Measurements from ENCODE around the gene ZNHIT6.

ZNHIT6 gene

DNA sequence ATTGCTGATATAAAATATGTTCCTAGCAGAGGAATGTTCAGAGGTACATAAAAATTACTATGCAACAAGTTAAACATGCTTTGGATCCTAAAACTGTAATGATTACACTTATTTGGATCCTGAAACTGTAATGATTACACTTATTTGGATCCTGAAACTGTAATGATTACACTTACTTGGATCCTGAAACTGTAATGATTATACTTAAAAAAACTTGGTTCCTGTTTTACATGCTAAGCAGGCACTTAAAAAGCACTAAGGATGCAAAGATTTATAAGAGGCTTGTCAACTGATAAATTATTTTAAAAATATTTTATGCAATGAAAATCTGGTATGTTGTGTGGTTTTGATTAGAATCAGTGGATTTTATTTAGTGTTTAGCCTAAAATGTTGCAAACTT is 47.7 kb downstream of the ZNHIT6 start:
- ChIA-PET CTCF (no interaction called here), POLR2A (interaction anchor here (0.6 kb wide), 1 partner anchor 9 kb away, joined by 3 read pairs; no protein-coding TSS in a partner anchor)
- TF ChIP-seq, protein P1, sequence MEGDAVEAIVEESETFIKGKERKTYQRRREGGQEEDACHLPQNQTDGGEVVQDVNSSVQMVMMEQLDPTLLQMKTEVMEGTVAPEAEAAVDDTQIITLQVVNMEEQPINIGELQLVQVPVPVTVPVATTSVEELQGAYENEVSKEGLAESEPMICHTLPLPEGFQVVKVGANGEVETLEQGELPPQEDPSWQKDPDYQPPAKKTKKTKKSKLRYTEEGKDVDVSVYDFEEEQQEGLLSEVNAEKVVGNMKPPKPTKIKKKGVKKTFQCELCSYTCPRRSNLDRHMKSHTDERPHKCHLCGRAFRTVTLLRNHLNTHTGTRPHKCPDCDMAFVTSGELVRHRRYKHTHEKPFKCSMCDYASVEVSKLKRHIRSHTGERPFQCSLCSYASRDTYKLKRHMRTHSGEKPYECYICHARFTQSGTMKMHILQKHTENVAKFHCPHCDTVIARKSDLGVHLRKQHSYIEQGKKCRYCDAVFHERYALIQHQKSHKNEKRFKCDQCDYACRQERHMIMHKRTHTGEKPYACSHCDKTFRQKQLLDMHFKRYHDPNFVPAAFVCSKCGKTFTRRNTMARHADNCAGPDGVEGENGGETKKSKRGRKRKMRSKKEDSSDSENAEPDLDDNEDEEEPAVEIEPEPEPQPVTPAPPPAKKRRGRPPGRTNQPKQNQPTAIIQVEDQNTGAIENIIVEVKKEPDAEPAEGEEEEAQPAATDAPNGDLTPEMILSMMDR (IDR thresholded peaks at IDR 0.05; ENCODE audit: insufficient read depth, low read length, missing control alignments): no peak
- DNase-seq (ENCODE audit: low read depth, low spot score): no peak
- no peak overlapping the region for H3K4me3 ChIP-seq (ENCODE audit: low read depth, low read length)

GRCh38 chr1:85659174-85659573 is 49.1 kb downstream of the ZNHIT6 start:
- no peak for DNase-seq (ENCODE audit: low read depth, low spot score)
- H3K4me3 ChIP-seq (ENCODE audit: low read depth, low read length): no peak overlapping the region
- TF ChIP-seq, protein P1 (IDR thresholded peaks at IDR 0.05; ENCODE audit: insufficient read depth, low read length, missing control alignments): no peak
- ChIA-PET POLR2A (no interaction called here), CTCF (no interaction called here)

DNA sequence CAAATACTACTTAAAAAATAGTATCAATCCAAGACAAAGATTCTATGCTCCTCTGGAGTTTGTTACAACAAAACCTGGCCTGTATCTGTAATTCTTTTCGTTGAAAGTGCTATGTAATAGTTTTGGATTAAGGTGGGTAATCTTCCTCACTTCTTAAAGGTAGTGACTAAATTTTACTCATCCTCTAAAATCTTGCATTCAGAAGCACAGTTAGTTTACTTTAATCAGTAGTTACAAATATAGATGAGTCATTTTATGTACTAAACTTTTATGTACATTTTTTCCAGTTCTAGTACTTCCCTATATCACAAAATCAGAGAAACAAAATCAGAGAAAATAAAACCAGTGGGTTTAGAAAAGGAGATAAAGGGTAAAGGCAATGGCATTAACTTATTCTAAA is 51.3 kb downstream of the ZNHIT6 start:
- POLR2A ChIA-PET: no interaction called here
- CTCF ChIA-PET: interaction anchor here (1.2 kb wide), 1 partner anchor 19 kb away, joined by 3 read pairs; no protein-coding TSS in a partner anchor
- DNase-seq (ENCODE audit: low read depth, low spot score): no peak

GRCh38 chr1:85656256-85656655 is 52.0 kb downstream of the ZNHIT6 start:
- no peak for DNase-seq (ENCODE audit: low read depth, low spot score)
- TF ChIP-seq, protein P1 (IDR thresholded peaks at IDR 0.05; ENCODE audit: insufficient read depth, low read length, missing control alignments): no peak
- no peak overlapping the region for H3K4me3 ChIP-seq (ENCODE audit: low read depth, low read length)
- CTCF ChIA-PET: no interaction called here
- POLR2A ChIA-PET: no interaction called here

More for the DNA sequence above, 51.3 kb downstream of the ZNHIT6 start:
- TF ChIP-seq, protein P1 (IDR thresholded peaks at IDR 0.05; ENCODE audit: insufficient read depth, low read length, missing control alignments): no peak
- no peak overlapping the region for H3K4me3 ChIP-seq (ENCODE audit: low read depth, low read length)

GRCh38 chr1:85655315-85655714 is 52.9 kb downstream of the ZNHIT6 start:
- no peak overlapping the region for H3K4me3 ChIP-seq (ENCODE audit: low read depth, low read length)
- ChIA-PET POLR2A (no interaction called here), CTCF (no interaction called here)
- TF ChIP-seq, protein P1 (IDR thresholded peaks at IDR 0.05; ENCODE audit: insufficient read depth, low read length, missing control alignments): no peak
- no peak for DNase-seq (ENCODE audit: low read depth, low spot score)

DNA sequence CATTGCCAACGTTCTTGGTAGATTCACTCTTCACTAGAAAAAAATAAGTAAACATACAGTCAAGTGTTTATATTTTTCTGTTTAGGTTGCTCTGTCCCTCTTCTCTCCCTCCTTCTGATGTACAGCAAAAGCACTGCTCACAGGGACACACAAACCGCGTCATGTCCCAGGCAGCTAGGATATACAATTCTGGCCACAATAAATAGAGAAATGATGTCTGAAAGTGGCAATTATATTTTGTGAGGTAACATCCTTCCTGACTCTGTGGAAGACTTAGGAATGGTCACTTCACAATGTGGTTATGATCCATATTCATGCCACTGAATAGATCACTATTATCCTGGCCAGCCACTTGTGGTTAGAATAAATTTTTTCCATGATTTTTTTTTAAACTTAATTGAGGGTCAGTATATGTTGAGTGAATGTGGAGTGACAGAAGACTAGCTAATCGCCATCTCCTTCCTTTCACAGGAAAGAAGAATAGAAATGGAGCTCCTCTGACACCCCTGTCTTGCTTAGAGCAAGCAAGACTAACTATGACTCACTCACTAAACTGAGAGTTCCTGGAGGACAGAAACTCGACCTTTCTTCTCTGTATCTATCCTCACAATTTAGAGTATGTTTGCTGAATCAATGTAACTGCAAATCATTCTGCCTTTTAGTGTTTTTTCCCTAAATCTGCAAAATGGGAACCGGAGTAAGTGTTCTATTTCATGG is 54.0 kb downstream of the ZNHIT6 start:
- CTCF ChIA-PET: interaction anchor here (0.9 to 1.4 kb wide), 2 partner anchors 24 to 39 kb away, joined by 3 read pairs; no protein-coding TSS in a partner anchor
- TF ChIP-seq, protein P1 (IDR thresholded peaks at IDR 0.05; ENCODE audit: insufficient read depth, low read length, missing control alignments): no peak
- H3K4me3 ChIP-seq (ENCODE audit: low read depth, low read length): no peak overlapping the region
- no peak for DNase-seq (ENCODE audit: low read depth, low spot score)
- POLR2A ChIA-PET: no interaction called here

Data from AG04449 (cell line).